Measurements from ENCODE around the gene RYR2.

The RYR2 gene

GRCh38 chr1:237737938-237738610 is 696.1 kb downstream of the RYR2 start:
- no peak for DNase-seq (ENCODE audit: low read depth)

GRCh38 chr1:237740846-237741245 is 698.9 kb downstream of the RYR2 start:
- DNase-seq (ENCODE audit: low read depth) = no peak

- DNase-seq (ENCODE audit: low read depth) = no peak
These were observed 703.6 kb downstream of the RYR2 start for GRCh38 chr1:237745545-237745944.

GRCh38 chr1:237748171-237748960 is 706.4 kb downstream of the RYR2 start:
- DNase-seq (ENCODE audit: low read depth) = no peak

- no peak for DNase-seq (ENCODE audit: low read depth)
These were observed 707.1 kb downstream of the RYR2 start for GRCh38 chr1:237749122-237749521.

GRCh38 chr1:237751090-237751489 is 709.1 kb downstream of the RYR2 start:
- no peak for DNase-seq (ENCODE audit: low read depth)

- DNase-seq (ENCODE audit: low read depth) = no peak
These were observed 712.6 kb downstream of the RYR2 start for GRCh38 chr1:237754627-237755026.

GRCh38 chr1:237756304-237756967 is 714.5 kb downstream of the RYR2 start:
- DNase-seq (ENCODE audit: low read depth) = no peak

- no peak for DNase-seq (ENCODE audit: low read depth)
These were observed 717.4 kb downstream of the RYR2 start for GRCh38 chr1:237759377-237759776.

GRCh38 chr1:237760951-237761350 is 719.0 kb downstream of the RYR2 start:
- no peak for DNase-seq (ENCODE audit: low read depth)

GRCh38 chr1:237763137-237763536 is 721.2 kb downstream of the RYR2 start:
- DNase-seq (ENCODE audit: low read depth) = no peak

GRCh38 chr1:237763751-237764150 is 721.8 kb downstream of the RYR2 start:
- no peak for DNase-seq (ENCODE audit: low read depth)

GRCh38 chr1:237769916-237770315 is 727.9 kb downstream of the RYR2 start:
- DNase-seq (ENCODE audit: low read depth) = no peak

GRCh38 chr1:237772009-237772408 is 730.0 kb downstream of the RYR2 start:
- DNase-seq (ENCODE audit: low read depth) = no peak

GRCh38 chr1:237774246-237774645 is 732.3 kb downstream of the RYR2 start:
- no peak for DNase-seq (ENCODE audit: low read depth)

GRCh38 chr1:237779356-237779755 is 737.4 kb downstream of the RYR2 start:
- DNase-seq (ENCODE audit: low read depth) = no peak

- no peak for DNase-seq (ENCODE audit: low read depth)
These were observed 744.2 kb downstream of the RYR2 start for GRCh38 chr1:237786066-237786719.

GRCh38 chr1:237788069-237788468 is 746.1 kb downstream of the RYR2 start:
- no peak for DNase-seq (ENCODE audit: low read depth)

GRCh38 chr1:237789619-237790018 is 747.6 kb downstream of the RYR2 start:
- peak; percentile 17 for DNase-seq (ENCODE audit: low read depth)

- no peak for DNase-seq (ENCODE audit: low read depth)
These were observed 749.6 kb downstream of the RYR2 start for GRCh38 chr1:237791592-237791991.

GRCh38 chr1:237792149-237792548 is 750.2 kb downstream of the RYR2 start:
- DNase-seq (ENCODE audit: low read depth) = no peak

GRCh38 chr1:237792726-237793125 is 750.7 kb downstream of the RYR2 start:
- no peak for DNase-seq (ENCODE audit: low read depth)

GRCh38 chr1:237794071-237794470 is 752.1 kb downstream of the RYR2 start:
- no peak for DNase-seq (ENCODE audit: low read depth)
